Measurements from ENCODE around the gene TECTB.

DNA sequence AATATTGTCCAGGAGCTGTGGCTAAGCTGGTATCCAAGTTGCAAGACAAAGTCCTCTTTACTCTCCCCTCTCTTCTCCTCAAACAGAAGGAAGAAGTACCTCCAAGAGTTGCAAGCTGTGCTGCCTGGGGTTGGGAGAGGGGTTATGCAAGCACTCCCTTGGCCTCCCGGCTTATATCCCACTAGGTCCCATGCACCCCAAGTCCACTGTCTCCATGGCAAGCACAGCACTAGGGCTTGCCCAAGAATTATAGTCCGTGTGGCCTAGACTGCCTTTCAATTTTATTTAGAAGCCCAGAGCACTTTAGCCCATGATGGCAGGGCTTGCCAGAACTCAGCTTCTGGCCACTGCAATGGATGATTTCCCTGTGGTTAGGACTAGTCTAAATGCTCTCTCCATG is 40.4 kb upstream of the TECTB start:
- TF ChIP-seq GATA2 (IDR thresholded peaks at IDR 0.05; ENCODE audit: low read depth, low read length) (no peak), GATA3 (IDR thresholded peaks at IDR 0.05; ENCODE audit: low read depth, low read length) (no peak)

Data from SH-SY5Y (cell line).